ENCODE data around the gene BHLHA9.

GRCh38 chr17:1299552-1300370 is 29.5 kb downstream of the BHLHA9 start:
- TF ChIP-seq CREB1 (IDR thresholded peaks at IDR 0.05) (no peak), POLR2A (IDR thresholded peaks at IDR 0.05; ENCODE audit: control extremely low read depth in 1 of 2, low read depth in 2 of 2, low read length in 2 of 2) (no peak), EZH2 (IDR thresholded peaks at IDR 0.05; ENCODE audit: low read depth, low read length, severe bottlenecking) (no peak), CTCF (IDR thresholded peaks at IDR 0.05; ENCODE audit: control extremely low read depth in 1 of 3, insufficient read depth in 1 of 3, low read depth in 1 of 3, low read length in 3 of 3) (no peak)
